KBM-7 (cell line): ENCODE results near the gene PTCHD1.

Experiments
- DNase-seq: peaks from one replicate; pipeline ENCODE4 v3.0.0-alpha.2; 2015
- in situ Hi-C: fragments of 300-500 bp; cut with MboI; formaldehyde crosslinking; loops from 2 replicates; pipeline ENCODE4 v1.14.3; 2020; ENCODE audit warnings: low sequenced_read_pairs, low pct_unique_long_range_greater_than_20kb, mixed read lengths

Gene PTCHD1

GRCh38 chrX:23344238-23344903 is 9.7 kb downstream of the PTCHD1 start:
- no peak for DNase-seq
- in situ Hi-C loops = no loop called here

- DNase-seq = no peak
- in situ Hi-C loops = no loop called here
These were observed 10.2 kb downstream of the PTCHD1 start for GRCh38 chrX:23344904-23345271.

- in situ Hi-C loops = no loop called here
- no peak for DNase-seq
These were observed 21.5 kb downstream of the PTCHD1 start for GRCh38 chrX:23356189-23356588.

GRCh38 chrX:23364416-23364815 is 29.8 kb downstream of the PTCHD1 start:
- in situ Hi-C loops = no loop called here
- DNase-seq = no peak

GRCh38 chrX:23365541-23365940 is 30.9 kb downstream of the PTCHD1 start:
- in situ Hi-C loops = no loop called here
- no peak for DNase-seq

GRCh38 chrX:23366914-23367313 is 32.3 kb downstream of the PTCHD1 start:
- in situ Hi-C loops = no loop called here
- no peak for DNase-seq

GRCh38 chrX:23369027-23369426 is 34.4 kb downstream of the PTCHD1 start:
- DNase-seq = no peak
- in situ Hi-C loops = no loop called here

- in situ Hi-C loops = no loop called here
These were observed 37.7 kb downstream of the PTCHD1 start for GRCh38 chrX:23372220-23372902.

GRCh38 chrX:23373129-23373804 is 38.6 kb downstream of the PTCHD1 start:
- DNase-seq = no peak
- in situ Hi-C loops = no loop called here

More at GRCh38 chrX:23372220-23372902, 37.7 kb downstream of the PTCHD1 start:
- no peak for DNase-seq

- in situ Hi-C loops = no loop called here
- no peak for DNase-seq
These were observed 39.6 kb downstream of the PTCHD1 start for GRCh38 chrX:23374291-23374690.

- no peak for DNase-seq
- in situ Hi-C loops = no loop called here
These were observed 41.9 kb downstream of the PTCHD1 start for GRCh38 chrX:23376581-23376980.

GRCh38 chrX:23380581-23380980 is 45.9 kb downstream of the PTCHD1 start:
- in situ Hi-C loops = no loop called here
- DNase-seq = no peak

- peak; percentile 7 for DNase-seq
- in situ Hi-C loops = no loop called here
These were observed 46.7 kb downstream of the PTCHD1 start for GRCh38 chrX:23381099-23382087.

- in situ Hi-C loops = no loop called here
These were observed 47.9 kb downstream of the PTCHD1 start for GRCh38 chrX:23382572-23382971.

GRCh38 chrX:23383411-23383810 is 48.8 kb downstream of the PTCHD1 start:
- no peak for DNase-seq
- in situ Hi-C loops = no loop called here

More at GRCh38 chrX:23382572-23382971, 47.9 kb downstream of the PTCHD1 start:
- DNase-seq = no peak

GRCh38 chrX:23385242-23385641 is 50.6 kb downstream of the PTCHD1 start:
- in situ Hi-C loops = no loop called here
- DNase-seq = no peak

GRCh38 chrX:23386260-23386659 is 51.6 kb downstream of the PTCHD1 start:
- in situ Hi-C loops = no loop called here
- no peak for DNase-seq

- in situ Hi-C loops = no loop called here
- no peak for DNase-seq
These were observed 52.1 kb downstream of the PTCHD1 start for GRCh38 chrX:23386726-23387125.

GRCh38 chrX:23387550-23388184 is 53.0 kb downstream of the PTCHD1 start:
- in situ Hi-C loops = no loop called here
- DNase-seq = no peak
